ENCODE measurements around the gene ACKR3.

ACKR3 gene

DNA sequence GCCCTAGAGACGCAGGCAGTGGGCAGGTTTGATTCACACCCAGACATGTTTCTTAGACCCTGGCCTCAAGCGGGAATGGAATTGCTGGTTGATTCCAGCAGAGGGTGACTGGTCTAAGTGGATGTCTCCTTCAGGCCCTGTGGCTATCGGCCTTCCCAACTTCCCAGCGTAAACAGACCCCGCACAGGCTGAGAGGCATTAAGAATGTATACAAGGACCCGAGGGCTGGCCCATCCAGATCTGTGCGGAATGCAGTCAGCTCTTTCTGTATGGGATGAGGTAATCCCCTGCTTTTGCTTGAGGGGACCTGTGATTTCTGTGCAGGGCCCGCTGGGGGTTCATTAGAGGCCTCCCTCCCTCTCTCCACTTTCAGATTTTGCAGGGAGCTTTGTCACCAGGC, 6.5 kb downstream of the ACKR3 start:
- TF ChIP-seq, protein P1, sequence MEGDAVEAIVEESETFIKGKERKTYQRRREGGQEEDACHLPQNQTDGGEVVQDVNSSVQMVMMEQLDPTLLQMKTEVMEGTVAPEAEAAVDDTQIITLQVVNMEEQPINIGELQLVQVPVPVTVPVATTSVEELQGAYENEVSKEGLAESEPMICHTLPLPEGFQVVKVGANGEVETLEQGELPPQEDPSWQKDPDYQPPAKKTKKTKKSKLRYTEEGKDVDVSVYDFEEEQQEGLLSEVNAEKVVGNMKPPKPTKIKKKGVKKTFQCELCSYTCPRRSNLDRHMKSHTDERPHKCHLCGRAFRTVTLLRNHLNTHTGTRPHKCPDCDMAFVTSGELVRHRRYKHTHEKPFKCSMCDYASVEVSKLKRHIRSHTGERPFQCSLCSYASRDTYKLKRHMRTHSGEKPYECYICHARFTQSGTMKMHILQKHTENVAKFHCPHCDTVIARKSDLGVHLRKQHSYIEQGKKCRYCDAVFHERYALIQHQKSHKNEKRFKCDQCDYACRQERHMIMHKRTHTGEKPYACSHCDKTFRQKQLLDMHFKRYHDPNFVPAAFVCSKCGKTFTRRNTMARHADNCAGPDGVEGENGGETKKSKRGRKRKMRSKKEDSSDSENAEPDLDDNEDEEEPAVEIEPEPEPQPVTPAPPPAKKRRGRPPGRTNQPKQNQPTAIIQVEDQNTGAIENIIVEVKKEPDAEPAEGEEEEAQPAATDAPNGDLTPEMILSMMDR (IDR thresholded peaks at IDR 0.05; ENCODE audit: insufficient read depth, low read length): no peak
- TF ChIP-seq SPI1 (IDR thresholded peaks at IDR 0.05; ENCODE audit: borderline replicate concordance, low read depth) (no peak), POLR2AphosphoS5 (IDR thresholded peaks at IDR 0.05; ENCODE audit: low read depth) (no peak), GABPA (IDR thresholded peaks at IDR 0.05; ENCODE audit: low read depth) (no peak)
- TF ChIP-seq, protein P2, sequence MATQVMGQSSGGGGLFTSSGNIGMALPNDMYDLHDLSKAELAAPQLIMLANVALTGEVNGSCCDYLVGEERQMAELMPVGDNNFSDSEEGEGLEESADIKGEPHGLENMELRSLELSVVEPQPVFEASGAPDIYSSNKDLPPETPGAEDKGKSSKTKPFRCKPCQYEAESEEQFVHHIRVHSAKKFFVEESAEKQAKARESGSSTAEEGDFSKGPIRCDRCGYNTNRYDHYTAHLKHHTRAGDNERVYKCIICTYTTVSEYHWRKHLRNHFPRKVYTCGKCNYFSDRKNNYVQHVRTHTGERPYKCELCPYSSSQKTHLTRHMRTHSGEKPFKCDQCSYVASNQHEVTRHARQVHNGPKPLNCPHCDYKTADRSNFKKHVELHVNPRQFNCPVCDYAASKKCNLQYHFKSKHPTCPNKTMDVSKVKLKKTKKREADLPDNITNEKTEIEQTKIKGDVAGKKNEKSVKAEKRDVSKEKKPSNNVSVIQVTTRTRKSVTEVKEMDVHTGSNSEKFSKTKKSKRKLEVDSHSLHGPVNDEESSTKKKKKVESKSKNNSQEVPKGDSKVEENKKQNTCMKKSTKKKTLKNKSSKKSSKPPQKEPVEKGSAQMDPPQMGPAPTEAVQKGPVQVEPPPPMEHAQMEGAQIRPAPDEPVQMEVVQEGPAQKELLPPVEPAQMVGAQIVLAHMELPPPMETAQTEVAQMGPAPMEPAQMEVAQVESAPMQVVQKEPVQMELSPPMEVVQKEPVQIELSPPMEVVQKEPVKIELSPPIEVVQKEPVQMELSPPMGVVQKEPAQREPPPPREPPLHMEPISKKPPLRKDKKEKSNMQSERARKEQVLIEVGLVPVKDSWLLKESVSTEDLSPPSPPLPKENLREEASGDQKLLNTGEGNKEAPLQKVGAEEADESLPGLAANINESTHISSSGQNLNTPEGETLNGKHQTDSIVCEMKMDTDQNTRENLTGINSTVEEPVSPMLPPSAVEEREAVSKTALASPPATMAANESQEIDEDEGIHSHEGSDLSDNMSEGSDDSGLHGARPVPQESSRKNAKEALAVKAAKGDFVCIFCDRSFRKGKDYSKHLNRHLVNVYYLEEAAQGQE (IDR thresholded peaks at IDR 0.05; ENCODE audit: insufficient replicate concordance, low read depth): no peak
- Histone ChIP-seq H3K4me3 (replicated peaks; ENCODE audit: insufficient read depth, low read length) (no peak overlapping the region), H3K27ac (replicated peaks) (no peak overlapping the region), H3K27me3 (ENCODE audit: insufficient read depth, poor library complexity, severe bottlenecking) (no peaks in the 10 kb centered on the region)
- DNase-seq (ENCODE audit: low read depth in 1 of 2, low spot score in 1 of 2): no peak

DNA sequence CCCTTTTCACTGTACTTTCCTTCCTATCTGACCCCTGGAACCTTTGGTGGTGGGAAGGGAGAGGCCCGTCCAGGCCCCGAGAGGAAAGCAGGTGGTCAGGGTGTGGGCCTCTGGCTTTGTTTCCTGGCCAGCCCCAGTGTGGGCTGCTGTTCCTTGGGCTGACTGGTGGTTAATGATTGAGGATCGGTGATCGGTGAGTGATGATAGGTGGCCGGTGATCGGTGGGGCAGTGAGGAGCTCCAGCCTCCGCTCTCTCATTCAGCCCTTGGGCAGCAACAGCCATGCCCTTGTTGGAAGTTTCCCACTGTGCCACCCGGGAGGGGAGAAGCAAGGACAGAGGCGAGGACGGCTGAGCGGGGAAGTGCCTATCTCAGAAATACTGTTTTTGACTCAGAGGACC, 7.3 kb downstream of the ACKR3 start:
- Histone ChIP-seq H3K4me3 (replicated peaks; ENCODE audit: insufficient read depth, low read length) (no peak overlapping the region), H3K27me3 (ENCODE audit: insufficient read depth, poor library complexity, severe bottlenecking) (no peaks in the 10 kb centered on the region), H3K27ac (replicated peaks) (no peak overlapping the region)
- TF ChIP-seq, protein P1 (IDR thresholded peaks at IDR 0.05; ENCODE audit: insufficient read depth, low read length): no peak
- TF ChIP-seq SPI1 (IDR thresholded peaks at IDR 0.05; ENCODE audit: borderline replicate concordance, low read depth) (no peak), POLR2AphosphoS5 (IDR thresholded peaks at IDR 0.05; ENCODE audit: low read depth) (no peak), GABPA (IDR thresholded peaks at IDR 0.05; ENCODE audit: low read depth) (no peak)
- TF ChIP-seq, protein P2 (IDR thresholded peaks at IDR 0.05; ENCODE audit: insufficient replicate concordance, low read depth): no peak
- DNase-seq (ENCODE audit: low read depth in 1 of 2, low spot score in 1 of 2): no peak

DNA sequence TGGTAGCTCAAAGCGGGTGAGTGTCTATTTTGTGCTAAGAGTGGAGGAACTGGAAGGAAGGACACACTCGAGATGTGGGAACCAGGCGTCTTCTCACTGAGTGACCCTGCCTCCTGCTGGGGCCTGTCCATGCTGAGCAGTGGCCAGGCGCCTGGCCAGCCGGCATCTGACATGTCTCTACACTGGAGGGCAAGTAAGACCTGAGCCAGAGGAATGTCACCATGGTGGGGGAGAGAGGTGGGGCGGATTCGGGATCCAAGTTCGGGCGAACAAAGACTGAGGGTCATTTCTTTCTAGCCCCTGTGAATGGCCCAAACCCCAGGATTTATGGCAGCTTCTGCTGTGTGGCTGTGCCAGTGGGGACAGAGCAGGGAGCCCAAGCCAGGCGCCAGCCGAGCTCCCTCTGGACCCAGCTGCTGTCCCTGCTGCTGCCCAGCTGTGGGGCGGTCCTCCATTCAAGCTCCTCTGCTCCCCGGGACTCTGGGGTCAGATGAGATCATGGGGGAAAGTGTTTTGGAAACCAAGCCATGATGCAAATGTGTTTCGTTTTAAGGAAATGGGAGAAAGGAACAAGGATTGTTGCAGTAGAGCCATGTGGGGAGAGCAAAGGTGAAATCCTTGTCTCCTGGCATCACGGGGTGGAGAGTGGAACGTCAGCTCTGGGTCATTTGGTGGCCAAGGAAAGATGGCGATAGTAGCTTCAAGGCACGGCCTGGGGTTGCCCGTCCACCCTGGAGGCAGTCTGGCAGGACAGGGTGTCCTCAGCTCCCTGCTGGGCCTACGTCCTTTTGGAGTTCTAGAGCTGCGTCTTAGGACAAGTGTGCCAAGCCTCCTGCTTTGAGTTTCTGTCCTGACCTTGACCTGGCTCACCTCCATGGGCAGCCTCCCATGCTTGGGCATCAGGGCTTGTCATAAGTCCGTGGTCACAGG, 8.1 kb downstream of the ACKR3 start:
- DNase-seq (ENCODE audit: low read depth in 1 of 2, low spot score in 1 of 2): no peak

More for the DNA sequence above, 8.1 kb downstream of the ACKR3 start:
- TF ChIP-seq SPI1 (IDR thresholded peaks at IDR 0.05; ENCODE audit: borderline replicate concordance, low read depth) (no peak), GABPA (IDR thresholded peaks at IDR 0.05; ENCODE audit: low read depth) (no peak), POLR2AphosphoS5 (IDR thresholded peaks at IDR 0.05; ENCODE audit: low read depth) (no peak)
- TF ChIP-seq, protein P2 (IDR thresholded peaks at IDR 0.05; ENCODE audit: insufficient replicate concordance, low read depth): no peak
- TF ChIP-seq, protein P1 (IDR thresholded peaks at IDR 0.05; ENCODE audit: insufficient read depth, low read length): no peak
- no peaks in the 10 kb centered on the region for H3K27me3 ChIP-seq (ENCODE audit: insufficient read depth, poor library complexity, severe bottlenecking)
- H3K4me3 ChIP-seq (replicated peaks; ENCODE audit: insufficient read depth, low read length): no peak overlapping the region
- H3K27ac ChIP-seq (replicated peaks): no peak overlapping the region
